Measurements from ENCODE around the gene XPO6.

XPO6 gene

GRCh38 chr16:28183484-28183883, 28.3 kb downstream of the XPO6 start:
- DNase-seq: no peak

GRCh38 chr16:28182801-28183200, 29.0 kb downstream of the XPO6 start:
- DNase-seq: no peak

GRCh38 chr16:28182183-28182582, 29.6 kb downstream of the XPO6 start:
- DNase-seq: no peak

GRCh38 chr16:28181515-28181914, 30.2 kb downstream of the XPO6 start:
- no peak for DNase-seq

- no peak for DNase-seq
Measured at GRCh38 chr16:28180655-28181460, 30.9 kb downstream of the XPO6 start.

GRCh38 chr16:28179354-28179753, 32.4 kb downstream of the XPO6 start:
- no peak for DNase-seq

GRCh38 chr16:28175715-28176114, 36.0 kb downstream of the XPO6 start:
- DNase-seq: no peak

- no peak for DNase-seq
Measured at GRCh38 chr16:28172336-28172735, 39.4 kb downstream of the XPO6 start.

GRCh38 chr16:28171816-28172215, 39.9 kb downstream of the XPO6 start:
- DNase-seq: no peak

- peak; percentile 65 for DNase-seq
Measured at GRCh38 chr16:28168991-28169554, 42.7 kb downstream of the XPO6 start.

- DNase-seq: no peak
Measured at GRCh38 chr16:28167730-28168129, 44.0 kb downstream of the XPO6 start.

- no peak for DNase-seq
Measured at GRCh38 chr16:28167221-28167620, 44.5 kb downstream of the XPO6 start.

GRCh38 chr16:28166394-28167208, 45.2 kb downstream of the XPO6 start:
- no peak for DNase-seq

- no peak for DNase-seq
Measured at GRCh38 chr16:28165598-28165997, 46.2 kb downstream of the XPO6 start.

GRCh38 chr16:28164140-28164539, 47.6 kb downstream of the XPO6 start:
- DNase-seq: no peak

- no peak for DNase-seq
Measured at GRCh38 chr16:28163699-28164098, 48.1 kb downstream of the XPO6 start.

GRCh38 chr16:28162326-28162877, 49.4 kb downstream of the XPO6 start:
- no peak for DNase-seq

- no peak for DNase-seq
Measured at GRCh38 chr16:28161626-28162025, 50.1 kb downstream of the XPO6 start.

- no peak for DNase-seq
Measured at GRCh38 chr16:28158136-28158535, 53.6 kb downstream of the XPO6 start.

GRCh38 chr16:28156056-28156680, 55.6 kb downstream of the XPO6 start:
- DNase-seq: no peak

- no peak for DNase-seq
Measured at GRCh38 chr16:28155293-28155692, 56.5 kb downstream of the XPO6 start.

- no peak for DNase-seq
Measured at GRCh38 chr16:28151180-28151579, 60.6 kb downstream of the XPO6 start.

Data from activated gamma-delta T cell treated with Interleukin-2 at 50 U/mL for 16 hours (primary cell).